Mammary microvascular endothelial cell (primary cell): ENCODE results near the gene RACK1. TPM values are rescaled to one million over a fixed set of nuclear protein-coding genes. Genes with fewer than 3 reads are reported as not detected.

Experiments used
- total RNA-seq: library from RNA; depleted of rRNA; stranded (reverse); fragments of >200 nt; gene quantifications from 2 replicates; pipeline ENCODE4 v1.2.3, GENCODE V29; 2015

The RACK1 gene
- 2,174 and 2,547 TPM in 2 replicates for total RNA-seq

GRCh38 chr5:181243564-181244343, at the start of gene RACK1:
Gene RACK1 (minus strand): TSS chr5:181243906. CDS start chr5:181243800, 106 bp downstream.

DNA sequence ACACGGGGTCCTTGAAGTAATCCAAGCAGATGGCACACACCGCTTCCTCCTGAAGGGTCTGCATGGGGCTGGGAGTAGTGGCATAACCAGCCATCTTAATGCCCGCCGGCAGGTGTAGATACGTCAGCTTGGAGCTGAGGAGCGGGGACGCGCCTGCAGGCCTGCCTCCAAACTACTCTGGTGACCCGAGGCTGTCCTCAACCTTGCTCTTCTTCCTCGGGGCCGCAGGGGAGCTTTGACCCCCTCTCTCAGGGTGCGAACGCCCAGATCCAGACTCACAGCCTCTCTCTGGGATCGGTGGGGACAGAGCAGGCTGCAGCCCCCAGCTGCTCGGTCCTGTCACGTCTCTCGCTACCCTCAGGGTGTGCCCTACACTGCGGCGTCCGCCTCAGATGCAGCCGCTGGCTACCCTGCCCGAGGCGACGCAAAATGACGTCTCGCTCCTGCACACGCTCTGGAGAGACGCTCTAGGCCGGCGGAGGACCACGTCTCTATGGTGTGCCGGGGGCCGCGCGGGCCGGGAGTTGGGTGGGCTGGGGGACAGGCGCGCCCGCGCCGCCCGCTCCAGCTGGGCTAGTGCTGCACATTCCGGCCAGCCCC, 17.1 kb upstream of the RACK1 start, which contains the start of gene TRIM52:
Gene TRIM52 (minus strand): TSS at position 424 of the 600 bp plus-strand sequence. CDS start 330 bp downstream, at position 94.

GRCh38 chr5:181223058-181223728, 20.5 kb downstream of the RACK1 start, which contains the start of gene TRIM41:
Gene TRIM41 (plus strand): TSS chr5:181223281. CDS start chr5:181224000, 719 bp downstream.

GRCh38 chr5:181204826-181205760, 38.6 kb downstream of the RACK1 start, which contains the start of gene TRIM7:
Gene TRIM7 (minus strand): TSS chr5:181205196. CDS start chr5:181205110, 86 bp downstream.

Other genes with a start within 250 kb of the RACK1 start
- 0.05 TPM in 1 of 2 replicates, not detected in the other for gene BTNL9, start 203.6 kb downstream of the RACK1 start, total RNA-seq
- gene OR2V1, start 112.7 kb downstream of the RACK1 start, total RNA-seq: not detected in 2 replicates
- gene OR2V2, start 96.3 kb downstream of the RACK1 start, total RNA-seq: not detected in 2 replicates
- gene TRIM7, start 38.7 kb downstream of the RACK1 start, total RNA-seq: 13.6 and 16.6 TPM in 2 replicates
- 7.2 and 8.1 TPM in 2 replicates for gene TRIM41, start 20.6 kb downstream of the RACK1 start, total RNA-seq
- gene TRIM52, start 17.2 kb upstream of the RACK1 start, total RNA-seq: 3.6 and 5.4 TPM in 2 replicates
- not detected in 2 replicates for gene OR4F3, start 123.4 kb upstream of the RACK1 start, total RNA-seq